Esophagus muscularis mucosa (tissue), 4 donors: ENCODE data around the gene IGSF21.

Experiments
- CTCF ChIP-seq, 3 experiments: fragments of 200-600 bp in 2 of 3; fragments of 450-650 bp in 1 of 3; sonication (generic) in 2 of 3; IDR thresholded peaks; one replicate each; pipeline ENCODE4 v1.5.1; 2017 to 2019; ENCODE audit warnings: antibody characterized with exemption in 3 of 3, mild to moderate bottlenecking in 2 of 3, moderate library complexity in 1 of 3
- EP300 ChIP-seq: sonication (generic); formaldehyde crosslinking; IDR thresholded peaks from one replicate; pipeline ENCODE4 v1.6.1; 2017; ENCODE audit warnings: antibody characterized with exemption
- POLR2AphosphoS5 ChIP-seq, 2 donors: sonication (generic); formaldehyde crosslinking; IDR thresholded peaks; one replicate each; pipeline ENCODE4 v1.6.1; 2017; ENCODE audit warnings: antibody characterized with exemption in 2 of 2

- TF ChIP-seq CTCF (IDR thresholded peaks at IDR 0.05) (no peak), POLR2AphosphoS5 (IDR thresholded peaks at IDR 0.05) (no peak), EP300 (no peak)
These were observed 35.5 kb upstream of the IGSF21 start for GRCh38 chr1:18072066-18072465.
